Vagina (tissue), 2 donors: ENCODE measurements around the gene ALG8.

ENCODE experiments used
- POLR2A ChIP-seq, 2 donors: fragments of 450-650 bp; IDR thresholded peaks; one replicate each; pipeline ENCODE4 v1.6.1; 2017; ENCODE audit warnings: antibody characterized with exemption in 2 of 2, mild to moderate bottlenecking in 2 of 2, moderate library complexity in 2 of 2
- POLR2AphosphoS5 ChIP-seq, 2 donors: sonication (generic); formaldehyde crosslinking; IDR thresholded peaks; one replicate each; pipeline ENCODE4 v1.9.0; 2017; ENCODE audit warnings: antibody characterized with exemption in 2 of 2, mild to moderate bottlenecking in 2 of 2, low read depth in 1 of 2; ENCODE audit not compliant: insufficient read depth in 1 of 2
- TF ChIP-seq, protein P1 (sequence below), 3 experiments: fragments of 450-650 bp in 2 of 3; fragments of 200-600 bp in 1 of 3; sonication (generic) in 1 of 3; IDR thresholded peaks; one replicate each; pipeline ENCODE4 v1.5.1; 2017 to 2019; ENCODE audit warnings: antibody characterized with exemption in 3 of 3, mild to moderate bottlenecking in 2 of 3, moderate library complexity in 2 of 3

DNA sequence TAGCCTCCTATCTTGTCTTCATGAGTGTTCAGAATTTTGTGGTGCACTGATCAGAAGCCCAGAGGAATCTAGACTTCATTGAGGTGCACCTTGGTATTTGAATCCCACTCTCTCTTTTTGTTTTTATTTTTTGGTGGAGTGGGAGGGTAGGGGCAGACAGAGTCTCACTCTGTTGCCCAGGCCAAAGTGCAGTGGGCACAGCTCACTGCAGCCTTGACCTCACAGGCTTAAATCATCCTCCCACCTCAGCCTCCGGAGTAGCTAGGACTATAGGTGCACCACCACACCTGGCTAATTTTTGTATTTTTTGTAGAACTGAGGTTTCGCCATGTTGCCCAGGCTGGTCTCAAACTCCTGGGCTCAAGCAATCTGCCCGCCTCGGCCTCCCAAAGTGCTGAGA lies 10.9 kb upstream of the ALG8 start:
- no peak for TF ChIP-seq POLR2A (IDR thresholded peaks at IDR 0.05)
- TF ChIP-seq, protein P1, sequence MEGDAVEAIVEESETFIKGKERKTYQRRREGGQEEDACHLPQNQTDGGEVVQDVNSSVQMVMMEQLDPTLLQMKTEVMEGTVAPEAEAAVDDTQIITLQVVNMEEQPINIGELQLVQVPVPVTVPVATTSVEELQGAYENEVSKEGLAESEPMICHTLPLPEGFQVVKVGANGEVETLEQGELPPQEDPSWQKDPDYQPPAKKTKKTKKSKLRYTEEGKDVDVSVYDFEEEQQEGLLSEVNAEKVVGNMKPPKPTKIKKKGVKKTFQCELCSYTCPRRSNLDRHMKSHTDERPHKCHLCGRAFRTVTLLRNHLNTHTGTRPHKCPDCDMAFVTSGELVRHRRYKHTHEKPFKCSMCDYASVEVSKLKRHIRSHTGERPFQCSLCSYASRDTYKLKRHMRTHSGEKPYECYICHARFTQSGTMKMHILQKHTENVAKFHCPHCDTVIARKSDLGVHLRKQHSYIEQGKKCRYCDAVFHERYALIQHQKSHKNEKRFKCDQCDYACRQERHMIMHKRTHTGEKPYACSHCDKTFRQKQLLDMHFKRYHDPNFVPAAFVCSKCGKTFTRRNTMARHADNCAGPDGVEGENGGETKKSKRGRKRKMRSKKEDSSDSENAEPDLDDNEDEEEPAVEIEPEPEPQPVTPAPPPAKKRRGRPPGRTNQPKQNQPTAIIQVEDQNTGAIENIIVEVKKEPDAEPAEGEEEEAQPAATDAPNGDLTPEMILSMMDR (IDR thresholded peaks at IDR 0.05) = no peak
- no peak for TF ChIP-seq POLR2AphosphoS5 (IDR thresholded peaks at IDR 0.05; ENCODE audit: insufficient read depth in 1 of 2, low read depth in 1 of 2)
